Ovary (tissue), 9 donors: ENCODE measurements around the gene PDS5A. TPM values are rescaled to one million over a fixed set of nuclear protein-coding genes. Genes with fewer than 3 reads are reported as not detected.
A peak's percentile ranks its signal among the peaks of the same experiment; 100 is the strongest.
"Not testable (repeated sequence)": the region's sequence is repeated elsewhere in the genome, so short reads cannot be mapped to it uniquely, and the experiment has no call there.

Experiments
- DNase-seq, 5 donors: peaks; one replicate each; pipeline ENCODE4 v3.0.0-alpha.2; 2019 to 2020
- H3K27ac ChIP-seq, 2 donors: fragments of 200-600 bp; one replicate each; pipeline versions ENCODE4 v1.5.1 to v1.8.0; 2019 to 2022
- H3K27me3 ChIP-seq: fragments of 200-600 bp; one replicate; pipeline ENCODE4 v1.8.0; 2022
- H3K36me3 ChIP-seq: fragments of 200-600 bp; sonication (generic); one replicate; pipeline ENCODE4 v1.5.1; 2019
- H3K4me1 ChIP-seq: one replicate; pipeline ENCODE4 v1.8.1; 2013; ENCODE audit warnings: mild to moderate bottlenecking, moderate library complexity; ENCODE audit not compliant: insufficient read depth
- H3K4me3 ChIP-seq: fragments of 200-600 bp; sonication (generic); one replicate; pipeline ENCODE4 v1.5.1; 2017
- H3K9me3 ChIP-seq, 2 donors: fragments of 200-600 bp in 1 of 2; sonication (generic) in 1 of 2; one replicate each; pipeline versions ENCODE4 v1.5.1 to v1.8.1; 2013 to 2019; ENCODE audit warnings: mild to moderate bottlenecking in 1 of 2, moderate library complexity in 1 of 2
- CTCF ChIP-seq, 3 donors: fragments of 450-650 bp in 2 of 3; fragments of 200-600 bp in 1 of 3; IDR thresholded peaks; one replicate each; pipeline versions ENCODE4 v1.5.1 to v1.8.0; 2016 to 2022; ENCODE audit warnings: antibody characterized with exemption in 3 of 3, mild to moderate bottlenecking in 1 of 3
- EP300 ChIP-seq: sonication (generic); formaldehyde crosslinking; IDR thresholded peaks from one replicate; pipeline ENCODE4 v1.6.1; 2017; ENCODE audit warnings: antibody characterized with exemption
- POLR2A ChIP-seq: fragments of 450-650 bp; IDR thresholded peaks from one replicate; pipeline ENCODE4 v1.6.1; 2017; ENCODE audit warnings: antibody characterized with exemption, mild to moderate bottlenecking, moderate library complexity
- WGBS, 3 donors: extraction: QIAGEN DNeasy Blood & Tissue Kit in 1 of 3; methylation state at CpG; one replicate each; pipeline versions ENCODE4 v1.1.5 to v1.1.7; 2013 to 2017; 5-methylcytosine and 5-hydroxymethylcytosine counted together
- intact Hi-C, 4 donors: fragments of 100-400 bp; cut with DNase I; formaldehyde crosslinking; loops; one replicate each; pipeline versions ENCODE4 v1.11.0 to v1.15.1; 2022 to 2023
- polyA plus RNA-seq, 2 donors: library from polyadenylated mRNA; stranded (reverse); fragments of 200-250 nt in 1 of 2; fragments of 350-450 nt in 1 of 2; fragmentation: Illumina TruSeq in 1 of 2; extraction: RNeasy Lipid Tissue Mini Kit (QIAGEN cat#74804) in 1 of 2; gene quantifications; one replicate each; pipeline ENCODE4 v1.2.3, GENCODE V29; 2013 to 2014
- total RNA-seq, 7 donors: library from RNA; depleted of rRNA in 2 of 7; stranded (reverse); fragments of >200 nt in 2 of 7; fragmentation: NEBNext Ultra II Directional in 3 of 7; extraction: Animal tissue kit (Norgen Biotek cat#: 25700) in 3 of 7; gene quantifications; one replicate each; pipeline versions ENCODE4 v1.1.0 to v1.2.4, GENCODE V29; 2016 to 2023
- donor health status: DM: no; HTN: no; CAD: no; lungs with moderate emphysema.
- donor health status: DM: no; HTN: no; CAD: no.
- donor health status: Bipolar disorder and iron deficiency.
- donor health status: DM: yes; HTN: yes; CAD: no.
- donor health status: DM: no; HTN: no; CAD: no.
- donor health status: DM: yes; HTN: yes; CAD: no.

Gene PDS5A
- total and polyA plus RNA-seq, 9 donors = 20.9 to 68.8 (median 60.4) TPM

DNA sequence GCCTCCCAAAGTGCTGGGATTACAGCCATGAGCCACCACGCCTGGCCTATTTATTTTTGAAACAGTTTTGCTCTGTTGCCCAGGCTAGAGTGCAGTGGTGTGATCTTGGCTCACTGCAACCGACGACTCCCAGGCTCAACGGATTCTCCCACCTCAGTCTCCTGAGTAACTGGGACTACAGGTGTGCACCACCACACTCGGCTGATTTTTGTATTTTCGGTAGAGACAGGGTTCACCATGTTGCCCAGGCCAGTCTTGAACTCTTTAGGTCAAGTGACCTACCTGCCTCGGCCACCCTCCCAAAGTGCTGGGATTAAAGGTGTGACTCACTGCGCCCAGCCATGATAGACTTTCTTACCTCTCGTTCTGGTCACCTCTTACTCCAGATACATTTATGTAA, 155.8 kb downstream of the PDS5A start:
- intact Hi-C loops = no loop called here
- WGBS, 3 donors = 96 to 98% (median 96%) methylated on average over 9 of the region's 9 CpGs

DNA sequence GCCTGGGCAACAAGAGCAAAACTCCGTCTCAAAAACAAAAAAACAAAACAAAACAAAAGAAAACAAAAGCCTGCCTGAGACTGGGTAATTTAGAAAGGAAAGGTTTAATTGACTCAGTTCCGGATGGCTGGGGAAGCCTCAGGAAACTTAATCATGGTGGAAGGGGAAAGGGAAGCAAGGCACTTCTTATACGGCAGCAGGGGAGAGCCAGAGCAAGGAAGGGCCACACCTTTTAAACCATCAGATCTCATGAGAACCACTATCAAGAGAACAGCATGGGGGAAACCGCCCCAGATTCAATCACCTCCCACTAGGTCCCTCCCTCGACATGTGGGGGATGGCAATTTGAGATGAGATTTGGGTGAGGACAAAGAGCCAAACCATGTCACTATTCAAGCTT, 157.5 kb downstream of the PDS5A start:
- no peaks in the 10 kb centered on the region for H3K9me3 ChIP-seq

More for the DNA sequence above, 155.8 kb downstream of the PDS5A start:
- H3K27me3 ChIP-seq = no peaks in the 10 kb centered on the region
- no peaks in the 10 kb centered on the region for H3K36me3 ChIP-seq
- H3K9me3 ChIP-seq = no peaks in the 10 kb centered on the region
- H3K4me1 ChIP-seq = no peaks in the 10 kb centered on the region
- no peak overlapping the region for H3K4me3 ChIP-seq
- no peak overlapping the region for H3K27ac ChIP-seq
- peak in 1 of 5 donors; percentile 13 for DNase-seq
- TF ChIP-seq POLR2A (no peak), EP300 (no peak), CTCF (IDR thresholded peaks at IDR 0.05) (no peak)

DNA sequence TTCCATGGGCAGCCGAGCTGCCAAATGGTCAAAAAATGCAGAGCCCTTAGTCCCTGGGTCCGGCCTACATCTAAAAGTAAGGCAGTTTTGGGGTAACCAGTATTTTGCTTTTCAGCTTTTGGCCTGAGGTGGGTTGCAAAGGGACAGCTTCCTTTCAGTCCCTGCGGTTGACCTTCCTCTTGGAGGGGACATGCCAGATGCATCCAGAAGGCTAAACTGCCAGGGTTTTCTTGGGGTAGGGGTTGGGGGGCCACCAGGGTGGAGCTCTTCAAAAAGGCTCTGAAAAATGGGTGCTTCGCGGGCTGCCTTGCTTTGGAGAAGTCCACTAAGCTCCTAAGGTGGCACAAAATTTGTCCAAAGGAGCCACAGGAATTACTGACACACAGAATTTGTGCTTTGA, 159.1 kb downstream of the PDS5A start:
- H3K36me3 ChIP-seq = no peaks in the 10 kb centered on the region
- no peaks in the 10 kb centered on the region for H3K4me1 ChIP-seq
- WGBS, 3 donors = 80 to 88% (median 81%) methylated on average over 5 of the region's 5 CpGs
- no peak for DNase-seq
- no peaks in the 10 kb centered on the region for H3K9me3 ChIP-seq
- no peak for TF ChIP-seq EP300
- no peak for TF ChIP-seq CTCF (IDR thresholded peaks at IDR 0.05)
- TF ChIP-seq POLR2A = no peak
- no peaks in the 10 kb centered on the region for H3K27me3 ChIP-seq
- H3K4me3 ChIP-seq = no peak overlapping the region
- no peak overlapping the region for H3K27ac ChIP-seq
- intact Hi-C loops = no loop called here

More for the DNA sequence above, 157.5 kb downstream of the PDS5A start:
- TF ChIP-seq POLR2A = no peak
- no peak for TF ChIP-seq EP300
- TF ChIP-seq CTCF (IDR thresholded peaks at IDR 0.05) = no peak
- Histone ChIP-seq H3K27ac (no peak overlapping the region), H3K27me3 (no peaks in the 10 kb centered on the region), H3K4me1 (no peaks in the 10 kb centered on the region), H3K36me3 (no peaks in the 10 kb centered on the region), H3K4me3 (no peak overlapping the region)
- intact Hi-C loops = no loop called here
- DNase-seq = no peak
- WGBS, 3 donors = 61 to 75% (median 72%) methylated on average over 5 of the region's 5 CpGs

DNA sequence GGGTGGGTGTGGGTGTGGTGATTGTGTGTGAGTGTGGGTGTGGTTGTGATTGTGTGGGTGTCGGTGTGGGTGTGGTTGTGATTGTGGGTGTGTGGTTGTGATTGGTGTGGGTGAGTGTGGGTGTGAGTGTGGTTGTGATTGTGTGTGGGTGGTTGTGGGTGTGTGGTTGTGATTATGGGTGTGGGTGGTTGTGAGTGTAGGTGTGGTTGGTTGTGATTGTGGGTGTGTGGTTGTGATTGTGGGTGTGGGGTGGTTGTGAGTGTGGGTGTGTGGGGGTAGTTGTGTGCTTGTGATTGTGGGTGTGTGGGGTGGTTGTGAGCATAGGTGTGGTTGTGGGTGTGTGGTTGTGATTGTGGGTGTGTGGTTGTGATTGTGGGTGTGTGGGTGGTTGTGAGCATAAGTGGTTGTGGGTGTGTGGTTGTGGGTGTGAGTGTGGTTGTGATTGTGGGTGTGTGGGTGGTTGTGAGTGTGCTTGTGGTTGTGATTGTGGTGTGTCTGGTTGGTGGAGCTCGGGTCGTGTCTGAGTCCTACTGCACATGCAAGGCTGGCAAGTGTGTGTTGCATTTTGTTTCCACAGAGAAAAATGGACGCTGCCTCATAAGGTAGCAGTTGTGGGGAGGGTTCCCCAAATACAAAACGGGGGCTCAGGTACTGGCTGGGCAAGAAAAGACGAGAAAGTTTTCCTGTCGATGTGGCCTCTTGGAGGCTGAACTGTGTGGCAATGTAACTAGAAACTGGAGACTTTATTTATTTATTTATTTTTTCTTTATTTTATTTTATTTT, 163.1 kb downstream of the PDS5A start:
- no peaks in the 10 kb centered on the region for H3K36me3 ChIP-seq
- intact Hi-C loops = no loop called here
- no peaks in the 10 kb centered on the region for H3K9me3 ChIP-seq
- H3K4me3 ChIP-seq = no peak overlapping the region
- no peak for DNase-seq
- no peaks in the 10 kb centered on the region for H3K4me1 ChIP-seq
- H3K27ac ChIP-seq = no peak overlapping the region
- WGBS, 3 donors = 69 to 74% (median 70%) methylated on average over 7 of the region's 7 CpGs
- no peaks in the 10 kb centered on the region for H3K27me3 ChIP-seq
- TF ChIP-seq CTCF (IDR thresholded peaks at IDR 0.05) (no peak), EP300 (no peak), POLR2A (no peak)

DNA sequence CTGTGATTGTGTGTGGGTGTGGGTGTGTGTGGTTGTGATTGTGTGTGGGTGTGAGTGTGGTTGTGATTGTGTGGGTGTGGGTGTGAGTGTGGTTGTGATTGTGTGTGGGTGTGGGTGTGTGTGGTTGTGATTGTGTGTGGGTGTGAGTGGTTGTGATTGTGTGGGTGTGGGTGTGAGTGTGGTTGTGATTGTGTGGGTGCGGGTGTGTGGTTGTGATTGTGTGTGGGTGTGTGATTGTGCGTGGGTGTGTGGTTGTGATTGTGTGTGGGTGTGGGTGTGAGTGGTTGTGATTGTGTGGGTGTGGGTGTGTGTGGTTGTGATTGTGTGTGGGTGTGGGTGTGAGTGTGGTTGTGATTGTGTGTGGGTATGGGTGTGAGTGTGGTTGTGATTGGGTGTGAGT, 163.9 kb downstream of the PDS5A start:
- H3K27me3 ChIP-seq, H3K4me1 ChIP-seq, H3K27ac ChIP-seq, DNase-seq, H3K4me3 ChIP-seq, H3K36me3 ChIP-seq, H3K9me3 ChIP-seq, intact Hi-C loops: not testable (repeated sequence)
- 39 to 82% (median 58%) methylated on average over 1 to 2 of the region's 2 CpGs for WGBS, 3 donors

DNA sequence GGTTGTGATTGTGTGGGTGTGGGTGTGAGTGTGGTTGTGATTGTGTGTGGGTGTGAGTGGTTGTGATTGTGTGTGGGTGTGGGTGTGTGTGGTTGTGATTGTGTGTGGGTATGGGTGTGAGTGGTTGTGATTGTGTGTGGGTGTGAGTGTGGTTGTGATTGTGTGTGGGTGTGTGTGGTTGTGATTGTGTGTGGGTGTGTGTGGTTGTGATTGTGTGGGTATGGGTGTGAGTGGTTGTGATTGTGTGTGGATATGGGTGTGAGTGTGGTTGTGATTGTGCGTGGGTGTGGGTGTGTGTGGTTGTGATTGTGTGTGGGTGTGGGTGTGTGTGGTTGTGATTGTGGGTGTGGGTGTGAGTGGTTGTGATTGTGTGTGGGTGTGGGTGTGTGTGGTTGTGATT, 164.7 kb downstream of the PDS5A start:
- H3K27me3 ChIP-seq, H3K4me1 ChIP-seq, H3K4me3 ChIP-seq, intact Hi-C loops, H3K27ac ChIP-seq, DNase-seq, H3K9me3 ChIP-seq, H3K36me3 ChIP-seq: not testable (repeated sequence)
- 0% methylated on average over 1 of the region's 1 CpG for WGBS, 3 donors
